ENCODE measurements around the gene PRTG.

DNA sequence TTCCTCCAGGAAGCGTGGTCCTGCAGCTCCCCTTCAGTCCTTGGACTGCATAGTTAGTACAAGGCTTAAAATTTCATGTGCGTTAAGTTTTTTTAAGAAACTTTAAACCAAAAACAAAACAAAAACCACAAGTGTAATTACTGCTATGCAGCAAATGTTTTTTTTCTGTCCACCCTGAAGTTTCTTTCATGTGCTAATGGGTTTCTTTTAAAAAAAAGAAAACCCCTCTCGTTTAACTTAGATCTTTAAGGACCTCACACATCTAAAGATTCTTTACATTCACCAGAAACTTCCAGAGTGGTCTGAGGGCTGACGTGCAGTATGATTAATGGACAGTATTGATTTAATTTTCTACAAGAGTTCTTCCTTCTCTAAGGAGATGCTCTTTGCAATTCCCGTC, 82.8 kb downstream of the PRTG start:
- TF ChIP-seq, protein P1, sequence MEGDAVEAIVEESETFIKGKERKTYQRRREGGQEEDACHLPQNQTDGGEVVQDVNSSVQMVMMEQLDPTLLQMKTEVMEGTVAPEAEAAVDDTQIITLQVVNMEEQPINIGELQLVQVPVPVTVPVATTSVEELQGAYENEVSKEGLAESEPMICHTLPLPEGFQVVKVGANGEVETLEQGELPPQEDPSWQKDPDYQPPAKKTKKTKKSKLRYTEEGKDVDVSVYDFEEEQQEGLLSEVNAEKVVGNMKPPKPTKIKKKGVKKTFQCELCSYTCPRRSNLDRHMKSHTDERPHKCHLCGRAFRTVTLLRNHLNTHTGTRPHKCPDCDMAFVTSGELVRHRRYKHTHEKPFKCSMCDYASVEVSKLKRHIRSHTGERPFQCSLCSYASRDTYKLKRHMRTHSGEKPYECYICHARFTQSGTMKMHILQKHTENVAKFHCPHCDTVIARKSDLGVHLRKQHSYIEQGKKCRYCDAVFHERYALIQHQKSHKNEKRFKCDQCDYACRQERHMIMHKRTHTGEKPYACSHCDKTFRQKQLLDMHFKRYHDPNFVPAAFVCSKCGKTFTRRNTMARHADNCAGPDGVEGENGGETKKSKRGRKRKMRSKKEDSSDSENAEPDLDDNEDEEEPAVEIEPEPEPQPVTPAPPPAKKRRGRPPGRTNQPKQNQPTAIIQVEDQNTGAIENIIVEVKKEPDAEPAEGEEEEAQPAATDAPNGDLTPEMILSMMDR (IDR thresholded peaks at IDR 0.05; ENCODE audit: low read depth, low read length), result no peak
- no peak for TF ChIP-seq EZH2phosphoT487 (IDR thresholded peaks at IDR 0.05; ENCODE audit: low read depth)

Measured in OCI-LY3 (cell line).